HG03432 (cell line): ENCODE data around the gene GGT1.
"Not testable (repeated sequence)": the region's sequence is repeated elsewhere in the genome, so short reads cannot be mapped to it uniquely, and the experiment has no call there.

Experiments
- ATAC-seq: cut with Tn5 transposase; IDR thresholded peaks from one replicate; pipeline ENCODE4 v1.9.1; 2021; ENCODE audit warnings: mild to moderate bottlenecking, moderate library complexity; ENCODE audit not compliant: unreplicated experiment

The GGT1 gene

GRCh38 chr22:24595863-24596262 is 7.1 kb upstream of the GGT1 start:
- ATAC-seq = no peak

GRCh38 chr22:24597076-24597475 is 5.9 kb upstream of the GGT1 start:
- ATAC-seq = not testable (repeated sequence)

GRCh38 chr22:24599514-24599913 is 3.5 kb upstream of the GGT1 start:
- ATAC-seq = no peak

GRCh38 chr22:24599958-24600715 is 2.9 kb upstream of the GGT1 start:
- not testable (repeated sequence) for ATAC-seq

- no peak for ATAC-seq
Measured at GRCh38 chr22:24601217-24602104, 1.5 kb upstream of the GGT1 start.

GRCh38 chr22:24602105-24602749 is 766 bp upstream of the GGT1 start:
- ATAC-seq = not testable (repeated sequence)

- ATAC-seq = not testable (repeated sequence)
Measured at GRCh38 chr22:24603770-24604629, 1.0 kb downstream of the GGT1 start.

- ATAC-seq = not testable (repeated sequence)
Measured at GRCh38 chr22:24606340-24606739, 3.3 kb downstream of the GGT1 start.

- ATAC-seq = not testable (repeated sequence)
Measured at GRCh38 chr22:24607429-24607983, 4.5 kb downstream of the GGT1 start.

- ATAC-seq = not testable (repeated sequence)
Measured at GRCh38 chr22:24608327-24608726, 5.3 kb downstream of the GGT1 start.

- not testable (repeated sequence) for ATAC-seq
Measured at GRCh38 chr22:24609888-24610287, 6.9 kb downstream of the GGT1 start.

GRCh38 chr22:24614794-24615193 is 11.8 kb downstream of the GGT1 start:
- not testable (repeated sequence) for ATAC-seq

GRCh38 chr22:24621244-24621643 is 18.3 kb downstream of the GGT1 start:
- not testable (repeated sequence) for ATAC-seq

GRCh38 chr22:24622596-24622995 is 19.6 kb downstream of the GGT1 start:
- not testable (repeated sequence) for ATAC-seq

- ATAC-seq = not testable (repeated sequence)
Measured at GRCh38 chr22:24627911-24628310, 24.9 kb downstream of the GGT1 start.

GRCh38 chr22:24629069-24629468 is 26.1 kb downstream of the GGT1 start:
- ATAC-seq = not testable (repeated sequence)

GRCh38 chr22:24630812-24631427 is 27.9 kb downstream of the GGT1 start:
- not testable (repeated sequence) for ATAC-seq

GRCh38 chr22:24631430-24632122 is 28.6 kb downstream of the GGT1 start:
- ATAC-seq = not testable (repeated sequence)

GRCh38 chr22:24632642-24633041 is 29.6 kb downstream of the GGT1 start:
- ATAC-seq = not testable (repeated sequence)
